H1 (cell line): ENCODE results near the gene SH3PXD2A. TPM values are rescaled to one million over a fixed set of nuclear protein-coding genes. Genes with fewer than 3 reads are reported as not detected.
A peak's percentile ranks its signal among the peaks of the same experiment; 100 is the strongest.

Source experiments
- ASH2L ChIP-seq: fragments of 200-600, 300-600 bp; sonication (generic); IDR thresholded peaks from one replicate; pipeline ENCODE4 v1.7.1; 2017; ENCODE audit warnings: low read length
- EZH2 ChIP-seq: fragments of 200-600 bp; sonication (generic); IDR thresholded peaks from 2 replicates; pipeline ENCODE4 v1.7.1; 2012; ENCODE audit warnings: low read depth, mild to moderate bottlenecking, moderate library complexity, low read length, inconsistent platforms; ENCODE audit not compliant: severe bottlenecking
- RXRA ChIP-seq: IDR thresholded peaks from 2 replicates; pipeline ENCODE4 v1.6.1; 2011; ENCODE audit warnings: low read depth, mild to moderate bottlenecking, low read length, moderate library complexity; ENCODE audit not compliant: insufficient read depth
- TAF1 ChIP-seq: IDR thresholded peaks from 2 replicates; pipeline ENCODE4 v1.6.1; 2011; ENCODE audit warnings: mild to moderate bottlenecking, low read depth, low read length
- TBP ChIP-seq: IDR thresholded peaks from 2 replicates; pipeline ENCODE4 v1.6.1; 2011; ENCODE audit warnings: low read depth, low read length, improper control_type of control experiment
- ZNF274 ChIP-seq: IDR thresholded peaks from 2 replicates; pipeline ENCODE4 v1.7.0; 2012; ENCODE audit warnings: low read length, borderline replicate concordance; ENCODE audit errors: extremely low read depth
- polyA plus RNA-seq, 7 experiments: library from polyadenylated mRNA; depleted of rRNA in 3 of 7; stranded (reverse) in 5 of 7; unstranded in 2 of 7; fragments of >200 nt in 5 of 7; fragments of 200-250 nt in 2 of 7; gene quantifications; 1 replicate in 5 of 7; 2 replicates in 1 of 7; 4 replicates in 1 of 7; pipeline versions ENCODE4 v1.2.1 to v1.2.3, GENCODE V29; 2011 to 2013; ENCODE audit warnings: missing spikeins in 2 of 7, mixed read lengths in 2 of 7
- total RNA-seq: library from RNA; stranded (reverse); fragmentation: NEBNext Ultra II Directional; extraction: Animal tissue kit (Norgen Biotek cat#: 25700); gene quantifications from 2 replicates; pipeline ENCODE4 v1.2.1, GENCODE V29; 2021
- TF ChIP-seq, protein P1 (sequence below): fragments of 300-600 bp; sonication (generic); IDR thresholded peaks from 2 replicates; pipeline ENCODE4 v1.7.1; 2012; ENCODE audit warnings: low read length, moderate library complexity, mild to moderate bottlenecking, inconsistent platforms; ENCODE audit not compliant: insufficient replicate concordance
- TF ChIP-seq, protein P2 (sequence below): IDR thresholded peaks from 2 replicates; pipeline ENCODE4 v1.6.1; 2012; ENCODE audit warnings: inconsistent platforms
- TF ChIP-seq, protein P3 (sequence below): IDR thresholded peaks from 2 replicates; pipeline ENCODE4 v1.6.1; 2012; ENCODE audit warnings: inconsistent platforms

Gene SH3PXD2A
- total and polyA plus RNA-seq, 2 of the 8 experiments (the other 6 are each of a cell fraction or from before 2014, with no cell fraction given) = 5.4 to 16.3 TPM

DNA sequence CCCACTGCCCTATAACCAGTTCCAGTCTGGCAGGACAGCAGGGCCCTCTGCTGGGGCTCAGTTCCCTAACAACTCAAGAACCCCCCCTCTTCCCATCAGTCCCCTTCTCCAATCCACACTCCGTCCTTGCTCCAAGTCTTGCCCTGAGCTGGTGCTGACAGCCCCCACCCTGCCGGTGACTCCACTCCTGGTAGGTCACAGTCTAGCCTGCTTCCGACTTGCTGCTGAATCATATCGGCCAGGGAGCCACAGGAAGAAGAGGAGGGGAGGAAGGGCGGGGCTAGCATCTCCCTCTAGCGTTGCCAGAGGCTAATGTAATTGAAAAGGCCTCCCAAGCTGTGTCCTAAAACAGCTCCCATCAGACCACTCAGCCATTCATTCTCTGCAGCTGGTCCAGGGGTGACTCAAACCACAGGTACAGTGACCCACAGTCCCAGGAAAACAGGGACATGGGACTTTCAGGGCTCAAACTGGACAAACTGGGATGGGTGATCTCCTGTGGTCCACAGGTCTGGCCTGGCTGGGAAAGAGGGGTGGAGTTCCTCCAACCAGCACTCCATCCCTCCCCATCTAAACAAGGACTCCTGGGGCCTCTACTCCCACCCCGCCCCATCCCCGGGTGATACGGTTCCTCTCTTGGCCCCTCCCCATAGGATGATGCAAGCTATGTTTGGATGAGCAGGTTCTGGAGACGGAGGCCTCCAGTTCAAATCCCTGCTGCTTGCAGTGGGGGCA lies 158.8 kb downstream of the SH3PXD2A start (continued):
- no peak for TF ChIP-seq ASH2L
- TF ChIP-seq, protein P1, sequence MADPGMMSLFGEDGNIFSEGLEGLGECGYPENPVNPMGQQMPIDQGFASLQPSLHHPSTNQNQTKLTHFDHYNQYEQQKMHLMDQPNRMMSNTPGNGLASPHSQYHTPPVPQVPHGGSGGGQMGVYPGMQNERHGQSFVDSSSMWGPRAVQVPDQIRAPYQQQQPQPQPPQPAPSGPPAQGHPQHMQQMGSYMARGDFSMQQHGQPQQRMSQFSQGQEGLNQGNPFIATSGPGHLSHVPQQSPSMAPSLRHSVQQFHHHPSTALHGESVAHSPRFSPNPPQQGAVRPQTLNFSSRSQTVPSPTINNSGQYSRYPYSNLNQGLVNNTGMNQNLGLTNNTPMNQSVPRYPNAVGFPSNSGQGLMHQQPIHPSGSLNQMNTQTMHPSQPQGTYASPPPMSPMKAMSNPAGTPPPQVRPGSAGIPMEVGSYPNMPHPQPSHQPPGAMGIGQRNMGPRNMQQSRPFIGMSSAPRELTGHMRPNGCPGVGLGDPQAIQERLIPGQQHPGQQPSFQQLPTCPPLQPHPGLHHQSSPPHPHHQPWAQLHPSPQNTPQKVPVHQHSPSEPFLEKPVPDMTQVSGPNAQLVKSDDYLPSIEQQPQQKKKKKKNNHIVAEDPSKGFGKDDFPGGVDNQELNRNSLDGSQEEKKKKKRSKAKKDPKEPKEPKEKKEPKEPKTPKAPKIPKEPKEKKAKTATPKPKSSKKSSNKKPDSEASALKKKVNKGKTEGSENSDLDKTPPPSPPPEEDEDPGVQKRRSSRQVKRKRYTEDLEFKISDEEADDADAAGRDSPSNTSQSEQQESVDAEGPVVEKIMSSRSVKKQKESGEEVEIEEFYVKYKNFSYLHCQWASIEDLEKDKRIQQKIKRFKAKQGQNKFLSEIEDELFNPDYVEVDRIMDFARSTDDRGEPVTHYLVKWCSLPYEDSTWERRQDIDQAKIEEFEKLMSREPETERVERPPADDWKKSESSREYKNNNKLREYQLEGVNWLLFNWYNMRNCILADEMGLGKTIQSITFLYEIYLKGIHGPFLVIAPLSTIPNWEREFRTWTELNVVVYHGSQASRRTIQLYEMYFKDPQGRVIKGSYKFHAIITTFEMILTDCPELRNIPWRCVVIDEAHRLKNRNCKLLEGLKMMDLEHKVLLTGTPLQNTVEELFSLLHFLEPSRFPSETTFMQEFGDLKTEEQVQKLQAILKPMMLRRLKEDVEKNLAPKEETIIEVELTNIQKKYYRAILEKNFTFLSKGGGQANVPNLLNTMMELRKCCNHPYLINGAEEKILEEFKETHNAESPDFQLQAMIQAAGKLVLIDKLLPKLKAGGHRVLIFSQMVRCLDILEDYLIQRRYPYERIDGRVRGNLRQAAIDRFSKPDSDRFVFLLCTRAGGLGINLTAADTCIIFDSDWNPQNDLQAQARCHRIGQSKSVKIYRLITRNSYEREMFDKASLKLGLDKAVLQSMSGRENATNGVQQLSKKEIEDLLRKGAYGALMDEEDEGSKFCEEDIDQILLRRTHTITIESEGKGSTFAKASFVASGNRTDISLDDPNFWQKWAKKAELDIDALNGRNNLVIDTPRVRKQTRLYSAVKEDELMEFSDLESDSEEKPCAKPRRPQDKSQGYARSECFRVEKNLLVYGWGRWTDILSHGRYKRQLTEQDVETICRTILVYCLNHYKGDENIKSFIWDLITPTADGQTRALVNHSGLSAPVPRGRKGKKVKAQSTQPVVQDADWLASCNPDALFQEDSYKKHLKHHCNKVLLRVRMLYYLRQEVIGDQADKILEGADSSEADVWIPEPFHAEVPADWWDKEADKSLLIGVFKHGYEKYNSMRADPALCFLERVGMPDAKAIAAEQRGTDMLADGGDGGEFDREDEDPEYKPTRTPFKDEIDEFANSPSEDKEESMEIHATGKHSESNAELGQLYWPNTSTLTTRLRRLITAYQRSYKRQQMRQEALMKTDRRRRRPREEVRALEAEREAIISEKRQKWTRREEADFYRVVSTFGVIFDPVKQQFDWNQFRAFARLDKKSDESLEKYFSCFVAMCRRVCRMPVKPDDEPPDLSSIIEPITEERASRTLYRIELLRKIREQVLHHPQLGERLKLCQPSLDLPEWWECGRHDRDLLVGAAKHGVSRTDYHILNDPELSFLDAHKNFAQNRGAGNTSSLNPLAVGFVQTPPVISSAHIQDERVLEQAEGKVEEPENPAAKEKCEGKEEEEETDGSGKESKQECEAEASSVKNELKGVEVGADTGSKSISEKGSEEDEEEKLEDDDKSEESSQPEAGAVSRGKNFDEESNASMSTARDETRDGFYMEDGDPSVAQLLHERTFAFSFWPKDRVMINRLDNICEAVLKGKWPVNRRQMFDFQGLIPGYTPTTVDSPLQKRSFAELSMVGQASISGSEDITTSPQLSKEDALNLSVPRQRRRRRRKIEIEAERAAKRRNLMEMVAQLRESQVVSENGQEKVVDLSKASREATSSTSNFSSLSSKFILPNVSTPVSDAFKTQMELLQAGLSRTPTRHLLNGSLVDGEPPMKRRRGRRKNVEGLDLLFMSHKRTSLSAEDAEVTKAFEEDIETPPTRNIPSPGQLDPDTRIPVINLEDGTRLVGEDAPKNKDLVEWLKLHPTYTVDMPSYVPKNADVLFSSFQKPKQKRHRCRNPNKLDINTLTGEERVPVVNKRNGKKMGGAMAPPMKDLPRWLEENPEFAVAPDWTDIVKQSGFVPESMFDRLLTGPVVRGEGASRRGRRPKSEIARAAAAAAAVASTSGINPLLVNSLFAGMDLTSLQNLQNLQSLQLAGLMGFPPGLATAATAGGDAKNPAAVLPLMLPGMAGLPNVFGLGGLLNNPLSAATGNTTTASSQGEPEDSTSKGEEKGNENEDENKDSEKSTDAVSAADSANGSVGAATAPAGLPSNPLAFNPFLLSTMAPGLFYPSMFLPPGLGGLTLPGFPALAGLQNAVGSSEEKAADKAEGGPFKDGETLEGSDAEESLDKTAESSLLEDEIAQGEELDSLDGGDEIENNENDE = no peak
- 0 out of 2 replicates have a peak, but pooled peaks have one; percentile 9 for TF ChIP-seq TBP
- TF ChIP-seq ZNF274 = no peak
- TF ChIP-seq, protein P2, sequence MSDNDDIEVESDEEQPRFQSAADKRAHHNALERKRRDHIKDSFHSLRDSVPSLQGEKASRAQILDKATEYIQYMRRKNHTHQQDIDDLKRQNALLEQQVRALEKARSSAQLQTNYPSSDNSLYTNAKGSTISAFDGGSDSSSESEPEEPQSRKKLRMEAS = no peak
- TF ChIP-seq, protein P3, sequence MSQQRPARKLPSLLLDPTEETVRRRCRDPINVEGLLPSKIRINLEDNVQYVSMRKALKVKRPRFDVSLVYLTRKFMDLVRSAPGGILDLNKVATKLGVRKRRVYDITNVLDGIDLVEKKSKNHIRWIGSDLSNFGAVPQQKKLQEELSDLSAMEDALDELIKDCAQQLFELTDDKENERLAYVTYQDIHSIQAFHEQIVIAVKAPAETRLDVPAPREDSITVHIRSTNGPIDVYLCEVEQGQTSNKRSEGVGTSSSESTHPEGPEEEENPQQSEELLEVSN = no peak
- TF ChIP-seq RXRA = no peak
- TF ChIP-seq EZH2 = no peak
- no peak for TF ChIP-seq TAF1
